ENCODE data around the gene BTAF1.

Gene BTAF1

DNA sequence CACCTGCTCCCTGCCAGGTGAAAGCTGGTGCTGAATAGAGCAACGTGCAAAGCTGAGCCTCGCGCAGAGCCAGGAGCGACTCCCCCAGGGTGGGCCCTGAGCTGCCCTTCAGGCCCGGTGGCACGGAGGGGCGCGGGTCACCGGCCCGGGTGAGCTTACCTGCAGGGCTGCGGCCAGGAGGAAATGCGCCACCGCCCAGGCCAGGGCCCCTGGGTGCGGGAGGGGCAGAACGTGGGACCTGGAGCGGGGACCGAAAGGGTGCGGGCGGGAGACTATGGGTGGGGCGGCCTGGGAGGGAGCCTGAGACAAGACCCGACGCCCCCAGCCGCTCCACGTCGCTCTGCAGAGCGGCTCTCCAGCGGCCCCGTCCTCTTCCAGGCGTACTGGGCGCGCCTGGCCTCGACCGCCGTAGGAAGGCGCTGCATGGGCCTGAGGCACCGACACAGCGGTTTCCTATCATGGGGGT, 122.1 kb downstream of the BTAF1 start:
- Histone ChIP-seq H3K4me1 (ENCODE audit: control insufficient read depth, low read depth, low read length) (no peaks in the 10 kb centered on the region), H3K36me3 (ENCODE audit: control insufficient read depth, insufficient read depth, low read length) (no peaks in the 10 kb centered on the region), H2BK120ac (ENCODE audit: low read depth, low read length) (no peak overlapping the region), H3K4me2 (ENCODE audit: low read length) (peak overlapping the region; percentile 15), H3K56ac (ENCODE audit: low read length) (peak overlapping the region; percentile 18), H4K5ac (ENCODE audit: low read length) (no peak overlapping the region), H3K9ac (ENCODE audit: low read length) (peak overlapping the region; percentile 12), H2BK5ac (ENCODE audit: low read length) (no peak overlapping the region), H3K27ac (ENCODE audit: low read depth, low read length) (no peak overlapping the region), H3K4me3 (ENCODE audit: low read length) (no peak overlapping the region), H3K79me2 (ENCODE audit: control insufficient read depth, insufficient read depth, low read length) (no peaks in the 10 kb centered on the region), H3K79me1 (ENCODE audit: low read length) (no peaks in the 10 kb centered on the region), H3K18ac (ENCODE audit: low read length) (no peak overlapping the region), H2BK15ac (replicated peaks; ENCODE audit: low read depth) (no peak overlapping the region), H4K8ac (ENCODE audit: low read depth, low read length) (no peak overlapping the region), H3K27me3 (ENCODE audit: insufficient read depth, low read length, poor library complexity) (no peaks in the 10 kb centered on the region), H3K4ac (ENCODE audit: low read depth, low read length) (no peak overlapping the region), H3K23ac (ENCODE audit: low read length) (no peak overlapping the region), H2AK5ac (ENCODE audit: low read length) (no peak overlapping the region)
- peak; percentile 35 for DNase-seq
- no CpG with 5 or more reads among the region's 37 CpGs for WGBS (ENCODE audit: extremely low coverage, insufficient coverage, low lambda C conversion rate)

DNA sequence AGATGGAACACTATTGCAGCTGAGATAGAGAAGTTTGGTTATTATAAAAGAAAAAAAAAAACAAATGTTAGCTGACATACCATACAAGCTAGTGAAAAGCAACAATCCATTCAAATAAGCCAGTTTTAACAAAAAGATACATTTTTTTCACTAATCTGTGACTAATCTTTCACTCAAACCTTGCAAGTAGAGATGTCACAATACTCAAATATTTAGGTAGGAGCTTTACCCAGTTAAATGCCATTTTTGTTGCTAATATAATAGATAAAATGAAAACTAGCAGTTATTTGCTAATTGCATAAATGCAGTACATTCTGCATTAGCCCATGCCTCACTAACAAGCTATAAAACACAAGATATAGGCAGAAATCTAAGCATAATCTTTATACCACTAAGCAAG, 123.6 kb downstream of the BTAF1 start:
- no peaks in the 10 kb centered on the region for H3K4me1 ChIP-seq (ENCODE audit: control insufficient read depth, low read depth, low read length)
- no peak for DNase-seq
- no peak overlapping the region for H2AK5ac ChIP-seq (ENCODE audit: low read length)
- no peaks in the 10 kb centered on the region for H3K27me3 ChIP-seq (ENCODE audit: insufficient read depth, low read length, poor library complexity)
- H3K36me3 ChIP-seq (ENCODE audit: control insufficient read depth, insufficient read depth, low read length), result no peaks in the 10 kb centered on the region
- H3K4me2 ChIP-seq (ENCODE audit: low read length), result no peak overlapping the region
- H3K79me2 ChIP-seq (ENCODE audit: control insufficient read depth, insufficient read depth, low read length), result no peaks in the 10 kb centered on the region
- H3K4me3 ChIP-seq (ENCODE audit: low read length), result no peak overlapping the region
- no peak overlapping the region for H2BK120ac ChIP-seq (ENCODE audit: low read depth, low read length)
- no peak overlapping the region for H4K8ac ChIP-seq (ENCODE audit: low read depth, low read length)
- no peak overlapping the region for H4K5ac ChIP-seq (ENCODE audit: low read length)
- H2BK15ac ChIP-seq (replicated peaks; ENCODE audit: low read depth), result no peak overlapping the region
- no peaks in the 10 kb centered on the region for H3K79me1 ChIP-seq (ENCODE audit: low read length)
- H3K27ac ChIP-seq (ENCODE audit: low read depth, low read length), result no peak overlapping the region
- H3K56ac ChIP-seq (ENCODE audit: low read length), result no peak overlapping the region
- no peak overlapping the region for H3K18ac ChIP-seq (ENCODE audit: low read length)
- no peak overlapping the region for H3K9ac ChIP-seq (ENCODE audit: low read length)
- H3K23ac ChIP-seq (ENCODE audit: low read length), result no peak overlapping the region
- H3K4ac ChIP-seq (ENCODE audit: low read depth, low read length), result no peak overlapping the region
- H2BK5ac ChIP-seq (ENCODE audit: low read length), result no peak overlapping the region

DNA sequence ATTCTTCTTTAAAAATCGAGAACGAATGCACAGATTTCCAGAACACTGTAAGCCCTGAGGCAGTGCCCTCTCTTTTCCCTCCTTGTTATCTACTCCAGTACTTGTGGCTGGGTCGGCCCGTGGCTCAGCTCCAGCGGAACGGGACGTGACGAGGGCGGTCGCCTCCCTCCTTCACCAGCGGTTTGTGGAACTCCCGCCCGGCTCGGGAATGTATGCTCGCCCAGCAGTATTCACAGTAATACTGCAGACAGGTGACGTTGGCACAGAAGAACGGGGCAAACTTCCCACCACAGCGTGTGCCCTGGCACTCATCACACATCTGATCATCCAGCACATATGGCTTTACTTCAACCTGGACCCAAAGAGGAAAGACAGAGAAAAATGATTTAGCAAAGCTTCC, 128.5 kb downstream of the BTAF1 start:
- no CpG with 5 or more reads among the region's 18 CpGs for WGBS (ENCODE audit: extremely low coverage, insufficient coverage, low lambda C conversion rate)
- Histone ChIP-seq H3K4me1 (ENCODE audit: control insufficient read depth, low read depth, low read length) (no peaks in the 10 kb centered on the region), H3K27ac (ENCODE audit: low read depth, low read length) (no peak overlapping the region), H2BK5ac (ENCODE audit: low read length) (no peak overlapping the region), H3K23ac (ENCODE audit: low read length) (no peak overlapping the region), H4K8ac (ENCODE audit: low read depth, low read length) (no peak overlapping the region), H3K4me3 (ENCODE audit: low read length) (no peak overlapping the region), H3K36me3 (ENCODE audit: control insufficient read depth, insufficient read depth, low read length) (no peaks in the 10 kb centered on the region), H3K4me2 (ENCODE audit: low read length) (no peak overlapping the region), H3K9ac (ENCODE audit: low read length) (no peak overlapping the region), H3K79me2 (ENCODE audit: control insufficient read depth, insufficient read depth, low read length) (no peaks in the 10 kb centered on the region), H3K18ac (ENCODE audit: low read length) (no peak overlapping the region), H3K56ac (ENCODE audit: low read length) (no peak overlapping the region), H3K27me3 (ENCODE audit: insufficient read depth, low read length, poor library complexity) (no peaks in the 10 kb centered on the region), H2BK15ac (replicated peaks; ENCODE audit: low read depth) (no peak overlapping the region), H4K5ac (ENCODE audit: low read length) (no peak overlapping the region), H3K79me1 (ENCODE audit: low read length) (no peaks in the 10 kb centered on the region), H3K4ac (ENCODE audit: low read depth, low read length) (no peak overlapping the region), H2BK120ac (ENCODE audit: low read depth, low read length) (no peak overlapping the region), H2AK5ac (ENCODE audit: low read length) (no peak overlapping the region)
- no peak for DNase-seq

DNA sequence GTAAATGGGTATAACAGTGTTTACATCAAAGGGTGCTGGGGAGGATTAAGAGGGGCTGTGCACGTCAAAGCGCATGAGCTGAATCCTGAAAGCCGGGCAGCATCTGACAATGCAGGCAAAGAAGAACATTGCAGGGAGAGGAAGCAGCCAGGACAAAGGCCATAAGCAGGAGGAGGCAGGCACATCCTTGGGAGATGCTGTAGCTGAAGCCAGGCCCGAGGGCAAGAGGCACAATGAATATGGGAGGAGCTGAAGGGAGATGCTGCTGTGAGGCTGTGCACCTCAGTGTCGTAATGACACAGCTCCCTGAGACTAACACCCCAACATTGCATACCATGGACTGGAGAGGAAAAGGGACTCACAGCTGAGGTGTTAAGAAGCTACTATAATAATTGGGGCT, 129.2 kb downstream of the BTAF1 start:
- H3K79me1 ChIP-seq (ENCODE audit: low read length), result no peaks in the 10 kb centered on the region

DNA sequence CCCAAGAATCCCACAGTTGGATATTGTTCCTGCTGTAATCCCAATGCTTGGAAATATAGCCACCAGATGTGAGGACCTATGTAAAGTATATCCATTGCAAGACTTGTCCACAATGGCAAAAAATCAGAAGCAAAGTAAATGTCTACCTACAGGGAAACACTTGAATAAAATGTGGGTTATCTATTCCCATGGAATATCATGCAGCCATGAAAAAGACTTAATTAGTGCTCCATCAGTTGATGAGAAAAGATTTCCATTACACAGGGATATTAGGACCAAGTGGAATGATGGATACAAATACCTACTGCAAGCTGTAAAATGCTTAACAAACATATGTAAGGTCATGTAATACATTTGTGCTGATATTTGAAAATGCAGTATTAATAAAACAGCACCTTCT, 131.2 kb downstream of the BTAF1 start:
- Histone ChIP-seq H2BK120ac (ENCODE audit: low read depth, low read length) (no peak overlapping the region), H3K56ac (ENCODE audit: low read length) (no peak overlapping the region), H3K4me2 (ENCODE audit: low read length) (no peak overlapping the region), H2BK15ac (replicated peaks; ENCODE audit: low read depth) (no peak overlapping the region), H3K4me3 (ENCODE audit: low read length) (no peak overlapping the region), H3K27me3 (ENCODE audit: insufficient read depth, low read length, poor library complexity) (no peaks in the 10 kb centered on the region), H3K27ac (ENCODE audit: low read depth, low read length) (no peak overlapping the region), H4K5ac (ENCODE audit: low read length) (no peak overlapping the region), H2BK5ac (ENCODE audit: low read length) (no peak overlapping the region), H3K79me1 (ENCODE audit: low read length) (no peaks in the 10 kb centered on the region), H3K9ac (ENCODE audit: low read length) (no peak overlapping the region), H4K8ac (ENCODE audit: low read depth, low read length) (no peak overlapping the region), H3K18ac (ENCODE audit: low read length) (no peak overlapping the region), H3K4ac (ENCODE audit: low read depth, low read length) (no peak overlapping the region), H3K36me3 (ENCODE audit: control insufficient read depth, insufficient read depth, low read length) (no peaks in the 10 kb centered on the region), H2AK5ac (ENCODE audit: low read length) (no peak overlapping the region), H3K4me1 (ENCODE audit: control insufficient read depth, low read depth, low read length) (no peaks in the 10 kb centered on the region), H3K23ac (ENCODE audit: low read length) (no peak overlapping the region), H3K79me2 (ENCODE audit: control insufficient read depth, insufficient read depth, low read length) (no peaks in the 10 kb centered on the region)
- DNase-seq, result no peak

More for the DNA sequence above, 129.2 kb downstream of the BTAF1 start:
- Histone ChIP-seq H3K9ac (ENCODE audit: low read length) (no peak overlapping the region), H4K5ac (ENCODE audit: low read length) (no peak overlapping the region), H3K4ac (ENCODE audit: low read depth, low read length) (no peak overlapping the region), H2BK15ac (replicated peaks; ENCODE audit: low read depth) (no peak overlapping the region), H3K27ac (ENCODE audit: low read depth, low read length) (no peak overlapping the region), H2BK5ac (ENCODE audit: low read length) (no peak overlapping the region), H3K23ac (ENCODE audit: low read length) (no peak overlapping the region), H2BK120ac (ENCODE audit: low read depth, low read length) (no peak overlapping the region), H3K18ac (ENCODE audit: low read length) (no peak overlapping the region), H3K4me2 (ENCODE audit: low read length) (no peak overlapping the region), H3K79me2 (ENCODE audit: control insufficient read depth, insufficient read depth, low read length) (no peaks in the 10 kb centered on the region), H2AK5ac (ENCODE audit: low read length) (no peak overlapping the region), H4K8ac (ENCODE audit: low read depth, low read length) (no peak overlapping the region), H3K4me1 (ENCODE audit: control insufficient read depth, low read depth, low read length) (no peaks in the 10 kb centered on the region), H3K36me3 (ENCODE audit: control insufficient read depth, insufficient read depth, low read length) (no peaks in the 10 kb centered on the region), H3K56ac (ENCODE audit: low read length) (peak overlapping the region; percentile 52), H3K27me3 (ENCODE audit: insufficient read depth, low read length, poor library complexity) (no peaks in the 10 kb centered on the region), H3K4me3 (ENCODE audit: low read length) (no peak overlapping the region)
- WGBS (ENCODE audit: extremely low coverage, insufficient coverage, low lambda C conversion rate), result no CpG with 5 or more reads among the region's 5 CpGs
- DNase-seq, result no peak

DNA sequence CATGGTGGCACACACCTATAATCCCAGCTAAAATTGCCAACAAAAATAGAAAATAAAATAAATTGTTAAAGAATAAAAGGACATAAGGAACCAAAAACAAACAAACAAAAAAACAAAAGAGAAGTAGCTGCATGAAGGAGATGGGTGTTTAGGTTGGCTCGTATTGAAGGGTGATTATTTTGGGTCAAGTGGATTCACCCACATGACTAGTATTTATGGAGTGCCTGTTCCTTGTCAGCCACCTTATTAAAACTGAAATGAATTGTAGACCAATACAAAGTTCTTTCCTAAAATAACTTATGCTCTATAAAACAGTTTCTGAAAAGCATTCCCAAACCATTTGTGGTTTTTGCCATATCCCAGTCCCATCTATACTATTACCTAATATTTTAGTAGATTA, 138.7 kb downstream of the BTAF1 start:
- H4K8ac ChIP-seq (ENCODE audit: low read depth, low read length), result no peak overlapping the region
- H2BK5ac ChIP-seq (ENCODE audit: low read length), result no peak overlapping the region
- H3K4me3 ChIP-seq (ENCODE audit: low read length), result no peak overlapping the region
- no peak overlapping the region for H2BK15ac ChIP-seq (replicated peaks; ENCODE audit: low read depth)
- H3K56ac ChIP-seq (ENCODE audit: low read length), result no peak overlapping the region
- H3K79me2 ChIP-seq (ENCODE audit: control insufficient read depth, insufficient read depth, low read length), result no peaks in the 10 kb centered on the region
- no peak overlapping the region for H3K9ac ChIP-seq (ENCODE audit: low read length)
- no peak overlapping the region for H3K4me2 ChIP-seq (ENCODE audit: low read length)
- H3K23ac ChIP-seq (ENCODE audit: low read length), result no peak overlapping the region
- H3K4me1 ChIP-seq (ENCODE audit: control insufficient read depth, low read depth, low read length), result no peaks in the 10 kb centered on the region
- no peaks in the 10 kb centered on the region for H3K79me1 ChIP-seq (ENCODE audit: low read length)
- no peak overlapping the region for H3K4ac ChIP-seq (ENCODE audit: low read depth, low read length)
- no peak overlapping the region for H2BK120ac ChIP-seq (ENCODE audit: low read depth, low read length)
- no peak overlapping the region for H3K27ac ChIP-seq (ENCODE audit: low read depth, low read length)
- H2AK5ac ChIP-seq (ENCODE audit: low read length), result no peak overlapping the region
- H3K27me3 ChIP-seq (ENCODE audit: insufficient read depth, low read length, poor library complexity), result no peaks in the 10 kb centered on the region
- no peak overlapping the region for H3K18ac ChIP-seq (ENCODE audit: low read length)
- WGBS (ENCODE audit: extremely low coverage, insufficient coverage, low lambda C conversion rate), result no CpG with 5 or more reads among the region's 1 CpG
- no peak for DNase-seq
- H3K36me3 ChIP-seq (ENCODE audit: control insufficient read depth, insufficient read depth, low read length), result no peaks in the 10 kb centered on the region
- no peak overlapping the region for H4K5ac ChIP-seq (ENCODE audit: low read length)

All from mesendoderm (in vitro differentiated cells).